ENCODE results near the gene TMEM183A. TPM values are rescaled to one million over a fixed set of nuclear protein-coding genes. Genes with fewer than 3 reads are reported as not detected.

Gene TMEM183A
- total and polyA plus RNA-seq, 2 donors (not counting 1 experiment from before 2014, with no cell fraction given), result 61.2 to 65.2 TPM

DNA sequence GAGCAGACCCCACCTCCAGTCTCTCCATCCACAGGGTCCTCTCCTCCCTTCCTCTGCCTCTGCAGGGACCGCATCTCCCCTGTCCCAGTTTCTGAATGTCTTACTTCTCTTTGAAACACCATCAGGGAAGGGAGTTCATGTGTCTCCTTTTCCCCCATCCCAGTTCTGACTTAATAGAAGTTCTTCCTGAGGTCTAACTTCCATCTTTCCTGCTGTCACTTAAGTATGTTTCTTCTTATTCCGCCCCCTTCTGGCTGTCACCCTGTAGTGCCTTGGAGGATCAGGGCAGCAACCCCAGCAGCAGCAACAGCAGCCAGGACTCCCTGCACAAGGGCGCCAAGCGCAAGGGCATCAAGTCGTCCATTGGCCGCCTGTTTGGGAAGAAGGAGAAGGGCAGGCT, 49.3 kb downstream of the TMEM183A start:
- Histone ChIP-seq H3K27me3 (replicated peaks in 1 of 4; ENCODE audit: control extremely low read depth in 1 of 4, control insufficient read depth in 3 of 4, insufficient read depth in 4 of 4, low read length in 3 of 4) (peaks cover 0 to 6% (median 0%) of the 10 kb centered on the region in 4 experiments), H3K27ac (ENCODE audit: low read length in 2 of 2) (no peak overlapping the region), H3K36me3 (replicated peaks in 1 of 2; ENCODE audit: control extremely low read depth in 1 of 2, control insufficient read depth in 1 of 2, extremely low read depth in 1 of 2, insufficient read depth in 2 of 2, low read length in 1 of 2) (no peaks in the 10 kb centered on the region), H3K4me2 (replicated peaks; ENCODE audit: low read depth, low read length, poor library complexity, severe bottlenecking) (no peak overlapping the region), H3K4me3 (ENCODE audit: control extremely low read depth in 1 of 5, extremely low read depth in 1 of 5, insufficient read depth in 1 of 5, low read depth in 2 of 5, low read length in 4 of 5) (no peak overlapping the region), H4K20me1 (ENCODE audit: control insufficient read depth, insufficient read depth, low read length, poor library complexity, severe bottlenecking) (no peaks in the 10 kb centered on the region), H2AFZ (ENCODE audit: insufficient read depth, low read depth, low read length, poor library complexity, severe bottlenecking) (no peak overlapping the region), H3K4me1 (ENCODE audit: control insufficient read depth in 2 of 2, insufficient read depth in 2 of 2, low read length in 2 of 2) (no peaks in the 10 kb centered on the region), H3K79me2 (ENCODE audit: control insufficient read depth, insufficient read depth, low read length) (no peaks in the 10 kb centered on the region), H3K9ac (ENCODE audit: low read length) (no peak overlapping the region), H3K9me3 (ENCODE audit: control extremely low read depth in 1 of 3, control insufficient read depth in 2 of 3, insufficient read depth in 1 of 3, low read length in 2 of 3) (no peaks in the 10 kb centered on the region)
- peaks cover 34% of the 10 kb centered on the region for H3K27me3 Mint-ChIP-seq
- WGBS (ENCODE audit: insufficient coverage), result 96% methylated on average over 6 of the region's 6 CpGs
- H3K4me3 Mint-ChIP-seq, result no peak overlapping the region
- ATAC-seq (ENCODE audit: low read depth), result no peak
- no peak for DNase-seq
- no peak overlapping the region for H3K27ac Mint-ChIP-seq
- no peaks in the 10 kb centered on the region for H3K9me3 Mint-ChIP-seq (ENCODE audit: insufficient read depth)
- intact Hi-C loops (cut with micrococcal nuclease), result no loop called here
- ChIA-PET CTCF (interaction anchor here (3.1 kb wide), 1 partner anchor 17 kb away, joined by 9 read pairs; no protein-coding TSS in a partner anchor), POLR2A (no interaction called here)
- no peak for TF ChIP-seq EZH2 (IDR thresholded peaks at IDR 0.05; ENCODE audit: borderline replicate concordance, insufficient read depth, low read depth, low read length, poor library complexity, severe bottlenecking)
- TF ChIP-seq, protein P1, sequence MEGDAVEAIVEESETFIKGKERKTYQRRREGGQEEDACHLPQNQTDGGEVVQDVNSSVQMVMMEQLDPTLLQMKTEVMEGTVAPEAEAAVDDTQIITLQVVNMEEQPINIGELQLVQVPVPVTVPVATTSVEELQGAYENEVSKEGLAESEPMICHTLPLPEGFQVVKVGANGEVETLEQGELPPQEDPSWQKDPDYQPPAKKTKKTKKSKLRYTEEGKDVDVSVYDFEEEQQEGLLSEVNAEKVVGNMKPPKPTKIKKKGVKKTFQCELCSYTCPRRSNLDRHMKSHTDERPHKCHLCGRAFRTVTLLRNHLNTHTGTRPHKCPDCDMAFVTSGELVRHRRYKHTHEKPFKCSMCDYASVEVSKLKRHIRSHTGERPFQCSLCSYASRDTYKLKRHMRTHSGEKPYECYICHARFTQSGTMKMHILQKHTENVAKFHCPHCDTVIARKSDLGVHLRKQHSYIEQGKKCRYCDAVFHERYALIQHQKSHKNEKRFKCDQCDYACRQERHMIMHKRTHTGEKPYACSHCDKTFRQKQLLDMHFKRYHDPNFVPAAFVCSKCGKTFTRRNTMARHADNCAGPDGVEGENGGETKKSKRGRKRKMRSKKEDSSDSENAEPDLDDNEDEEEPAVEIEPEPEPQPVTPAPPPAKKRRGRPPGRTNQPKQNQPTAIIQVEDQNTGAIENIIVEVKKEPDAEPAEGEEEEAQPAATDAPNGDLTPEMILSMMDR (IDR thresholded peaks at IDR 0.05), result no peak
- H3K4me1 Mint-ChIP-seq, result no peaks in the 10 kb centered on the region

DNA sequence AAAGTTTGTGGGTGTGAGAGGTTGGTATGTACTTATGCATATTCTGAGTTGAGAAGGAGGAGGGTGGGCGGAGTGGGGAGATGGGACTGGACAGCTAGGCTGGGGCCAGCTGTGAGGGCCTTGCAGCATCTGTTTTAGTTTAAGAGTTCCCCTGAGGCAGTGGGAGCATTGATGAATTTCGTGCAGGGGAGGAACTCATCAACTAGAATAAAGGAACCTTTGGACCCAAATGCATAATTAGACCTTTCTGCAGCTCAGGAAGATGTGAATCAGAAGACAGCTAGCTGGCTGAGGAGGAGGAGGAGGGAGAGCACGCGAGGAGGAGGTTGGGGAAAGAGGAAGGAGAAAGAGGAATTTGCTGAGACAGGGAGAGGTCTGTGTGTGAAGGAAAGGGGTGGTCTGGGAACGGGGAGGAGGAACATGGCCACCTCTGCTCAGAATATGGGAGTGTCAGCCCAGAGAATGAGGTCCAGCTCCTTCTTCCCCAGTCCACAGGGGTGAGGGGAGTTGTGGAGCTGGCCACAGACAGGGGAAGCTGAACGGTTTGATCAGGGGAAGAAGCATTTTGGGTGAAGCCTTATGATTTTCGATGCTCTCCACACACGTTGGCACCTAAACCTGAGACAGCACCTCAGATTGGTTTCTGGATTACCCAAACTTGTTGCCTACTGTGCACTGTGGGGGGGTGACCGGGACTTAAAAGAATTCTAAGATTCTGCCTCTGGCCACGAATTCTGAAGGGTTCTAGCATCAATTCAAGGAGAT, 50.9 kb downstream of the TMEM183A start:
- POLR2A ChIA-PET, result no interaction called here

More for the DNA sequence above, 50.9 kb downstream of the TMEM183A start:
- H3K4me3 Mint-ChIP-seq, result no peak overlapping the region
- Histone ChIP-seq H3K27ac (ENCODE audit: low read length in 2 of 2) (no peak overlapping the region), H3K36me3 (replicated peaks in 1 of 2; ENCODE audit: control extremely low read depth in 1 of 2, control insufficient read depth in 1 of 2, extremely low read depth in 1 of 2, insufficient read depth in 2 of 2, low read length in 1 of 2) (no peaks in the 10 kb centered on the region), H2AFZ (ENCODE audit: insufficient read depth, low read depth, low read length, poor library complexity, severe bottlenecking) (no peak overlapping the region), H3K79me2 (ENCODE audit: control insufficient read depth, insufficient read depth, low read length) (no peaks in the 10 kb centered on the region), H3K4me1 (ENCODE audit: control insufficient read depth in 2 of 2, insufficient read depth in 2 of 2, low read length in 2 of 2) (no peaks in the 10 kb centered on the region), H3K4me3 (ENCODE audit: control extremely low read depth in 1 of 5, extremely low read depth in 1 of 5, insufficient read depth in 1 of 5, low read depth in 2 of 5, low read length in 4 of 5) (no peak overlapping the region), H3K27me3 (replicated peaks in 1 of 4; ENCODE audit: control extremely low read depth in 1 of 4, control insufficient read depth in 3 of 4, insufficient read depth in 4 of 4, low read length in 3 of 4) (peaks cover 0 to 6% (median 0%) of the 10 kb centered on the region in 4 experiments), H4K20me1 (ENCODE audit: control insufficient read depth, insufficient read depth, low read length, poor library complexity, severe bottlenecking) (no peaks in the 10 kb centered on the region), H3K4me2 (replicated peaks; ENCODE audit: low read depth, low read length, poor library complexity, severe bottlenecking) (no peak overlapping the region), H3K9ac (ENCODE audit: low read length) (no peak overlapping the region), H3K9me3 (ENCODE audit: control extremely low read depth in 1 of 3, control insufficient read depth in 2 of 3, insufficient read depth in 1 of 3, low read length in 2 of 3) (no peaks in the 10 kb centered on the region)
- no peak for TF ChIP-seq EZH2 (IDR thresholded peaks at IDR 0.05; ENCODE audit: borderline replicate concordance, insufficient read depth, low read depth, low read length, poor library complexity, severe bottlenecking)
- TF ChIP-seq, protein P1 (IDR thresholded peaks at IDR 0.05), result no peak
- no peaks in the 10 kb centered on the region for H3K9me3 Mint-ChIP-seq (ENCODE audit: insufficient read depth)
- CTCF ChIA-PET, result interaction anchor here (2.1 kb wide), 1 partner anchor 19 kb away, joined by 5 read pairs; no protein-coding TSS in a partner anchor
- intact Hi-C loops (cut with micrococcal nuclease), result no loop called here
- DNase-seq, result no peak
- ATAC-seq (ENCODE audit: low read depth), result no peak
- peaks cover 24% of the 10 kb centered on the region for H3K27me3 Mint-ChIP-seq
- no peak overlapping the region for H3K27ac Mint-ChIP-seq
- 30% methylated on average over 9 of the region's 10 CpGs for WGBS (ENCODE audit: insufficient coverage)
- H3K4me1 Mint-ChIP-seq, result no peaks in the 10 kb centered on the region
